HepG2 (cell line): ENCODE measurements around the gene C5AR1. TPM values are rescaled to one million over a fixed set of nuclear protein-coding genes. Genes with fewer than 3 reads are reported as not detected.
"Not testable (repeated sequence)": the region's sequence is repeated elsewhere in the genome, so short reads cannot be mapped to it uniquely, and the experiment has no call there.

Source experiments
- ATAC-seq: fragments of 200-7000 bp; cut with Tn5 transposase; 3 replicates; pipeline ENCODE4 v1.9.1; 2020; ENCODE audit warnings: mild to moderate bottlenecking, moderate library complexity
- BruUV-seq: library from RNA; stranded (reverse); fragments of 400-500 nt; replicated peaks from 2 replicates; lab custom pipeline; 2021; lab: Mats Ljungman, UMichigan
- CTCF ChIA-PET: fragments of 300-600 bp; formaldehyde crosslinking; extraction: SDS; loops from one replicate; lab custom pipeline; 2021; ENCODE audit warnings: low total read pairs, inconsistent platforms, low intra/inter-chr PET ratio; lab: Yijun Ruan, JAX
- POLR2A ChIA-PET: fragments of 350-600 bp; sonication (Branson Sonifier 250); formaldehyde crosslinking; loops from one replicate; lab custom pipeline; 2020; ENCODE audit warnings: antibody characterized with exemption, inconsistent platforms; lab: Yijun Ruan, JAX
- DNase-seq: peaks from one replicate; pipeline ENCODE4 v3.0.0-alpha.2; 2015; ENCODE audit warnings: low spot score
- FAIRE-seq: peaks from 3 replicates; lab custom pipeline; 2011; peaks lifted over from hg19 to GRCh38; lab: Jason Lieb, UNC
- H2AFZ ChIP-seq: one replicate; pipeline ENCODE4 v1.6.1; 2011; ENCODE audit warnings: low read length, inconsistent platforms
- H3K27ac ChIP-seq: fragments of 300-600 bp; 3 replicates; pipeline ENCODE4 v1.8.0; 2011; ENCODE audit warnings: mixed run types, mild to moderate bottlenecking, mixed read lengths, low read length, inconsistent platforms; ENCODE audit not compliant: insufficient read depth; ENCODE audit errors: extremely low read length
- H3K27me3 ChIP-seq, 2 experiments: fragments of 200-600 bp in 1 of 2; 2 replicates in 1 of 2; 3 replicates in 1 of 2; pipeline versions ENCODE4 v1.6.0 to v1.8.0; 2011; ENCODE audit warnings: low read length in 2 of 2, mild to moderate bottlenecking in 2 of 2, moderate library complexity in 2 of 2, inconsistent platforms in 1 of 2; ENCODE audit not compliant: insufficient read depth in 2 of 2, control insufficient read depth in 1 of 2
- H3K36me3 ChIP-seq, 2 experiments: fragments of 200-600 bp in 1 of 2; replicated peaks in 1 of 2; 2 replicates in 1 of 2; 3 replicates in 1 of 2; pipeline versions ENCODE4 v1.5.1 to v1.8.0; 2011; ENCODE audit warnings: low read length in 2 of 2, inconsistent platforms in 1 of 2; ENCODE audit not compliant: insufficient read depth in 2 of 2, control insufficient read depth in 1 of 2
- H3K4me1 ChIP-seq: 2 replicates; pipeline ENCODE4 v1.5.1; 2012; ENCODE audit warnings: low read length, inconsistent platforms; ENCODE audit not compliant: insufficient read depth
- H3K4me2 ChIP-seq: 2 replicates; pipeline ENCODE4 v1.6.0; 2011; ENCODE audit warnings: low read depth, low read length, inconsistent platforms
- H3K4me3 ChIP-seq, 3 experiments: fragments of 200-600 bp in 1 of 3; sonication (generic), shearing (Covaris generic) in 1 of 3; replicated peaks in 1 of 3; 2 replicates each; pipeline ENCODE4 v1.5.1; 2011 to 2016; ENCODE audit warnings: low read length in 3 of 3, inconsistent platforms in 2 of 3, low read depth in 2 of 3, mild to moderate bottlenecking in 2 of 3, control low read depth in 1 of 3, mixed read lengths in 1 of 3; ENCODE audit not compliant: insufficient read depth in 1 of 3
- H3K79me2 ChIP-seq: one replicate; pipeline ENCODE4 v1.6.1; 2011; ENCODE audit warnings: low read length, inconsistent platforms; ENCODE audit not compliant: insufficient read depth
- H3K9ac ChIP-seq: 2 replicates; pipeline ENCODE4 v1.6.0; 2011; ENCODE audit warnings: mild to moderate bottlenecking, low read depth, low read length, inconsistent platforms; ENCODE audit not compliant: insufficient read depth
- H3K9me3 ChIP-seq: 2 replicates; pipeline ENCODE4 v1.5.1; 2012; ENCODE audit warnings: mild to moderate bottlenecking, low read length
- H4K20me1 ChIP-seq: 2 replicates; pipeline ENCODE4 v1.6.0; 2011; ENCODE audit warnings: inconsistent platforms, mild to moderate bottlenecking, low read length, moderate library complexity; ENCODE audit not compliant: insufficient read depth
- THAP11 ChIP-seq: IDR thresholded peaks from 2 replicates; pipeline ENCODE4 v1.6.1; 2016; ENCODE audit warnings: missing biosample characterization, missing genetic modification reagents
- ZNF143 ChIP-seq: sonication (generic); formaldehyde crosslinking; IDR thresholded peaks from 2 replicates; pipeline ENCODE4 v1.4.0; 2020; ENCODE audit warnings: missing genetic modification reagents
- ZNF780A ChIP-seq: sonication (generic); formaldehyde crosslinking; IDR thresholded peaks from 2 replicates; pipeline ENCODE4 v1.8.0; 2022; ENCODE audit warnings: mild to moderate bottlenecking, missing genetic modification reagents, moderate library complexity
- ZNF782 ChIP-seq: sonication (generic); formaldehyde crosslinking; IDR thresholded peaks from 2 replicates; pipeline ENCODE4 v1.4.0; 2020; ENCODE audit warnings: missing genetic modification reagents, mild to moderate bottlenecking, borderline replicate concordance
- WGBS: methylation state at CpG from one replicate; pipeline ENCODE4 v1.1.6; 2017; ENCODE audit warnings: low lambda C conversion rate; 5-methylcytosine and 5-hydroxymethylcytosine counted together
- in situ Hi-C: cut with HindIII; loops from 2 replicates; pipeline ENCODE4 v1.10.0; 2017; ENCODE audit warnings: low pct_unique_long_range_greater_than_20kb; ENCODE audit not compliant: extremely low pct_ligation_motif_present
- intact Hi-C: fragments of 100-400 bp; cut with micrococcal nuclease; formaldehyde crosslinking; loops from one replicate; pipeline ENCODE4 v1.10.0; 2022; ENCODE audit not compliant: unreplicated experiment
- polyA plus RNA-seq, 8 experiments: library from polyadenylated mRNA; depleted of rRNA in 3 of 8; stranded (reverse) in 7 of 8; unstranded in 1 of 8; fragments of >200 nt; fragmentation: Illumina TruSeq in 4 of 8; extraction: Trizol in 4 of 8; gene quantifications; 2 replicates each; pipeline versions ENCODE4 v1.2.1 to v1.2.3, GENCODE V29; 2011 to 2016; ENCODE audit warnings: low read depth in 4 of 8, missing spikeins in 1 of 8, mixed read lengths in 1 of 8; ENCODE audit not compliant: insufficient read depth in 1 of 8
- total RNA-seq, 5 experiments: library from RNA; depleted of rRNA; stranded (reverse); fragments of >200 nt; fragmentation: Illumina TruSeq; extraction: Trizol; gene quantifications; 2 replicates each; pipeline ENCODE4 v1.2.3, GENCODE V29; 2016; ENCODE audit warnings: low read depth in 1 of 5

C5AR1 gene
- total and polyA plus RNA-seq, 2 of the 13 experiments (the other 11 are each of a cell fraction or from before 2014, with no cell fraction given): 0.07 to 1.6 TPM

- in situ Hi-C loops: no loop called here
- H3K27me3 ChIP-seq: no peaks in the 10 kb centered on the region
- FAIRE-seq: no peak
- H3K79me2 ChIP-seq: no peaks in the 10 kb centered on the region
- H3K4me3 ChIP-seq: no peak overlapping the region
- H3K4me1 ChIP-seq: no peaks in the 10 kb centered on the region
- H3K9me3 ChIP-seq: no peaks in the 10 kb centered on the region
- no peak overlapping the region for H3K27ac ChIP-seq
- ChIA-PET CTCF (no interaction called here), POLR2A (no interaction called here)
- ATAC-seq: no peak; the same call in 2 of the 3 replicates
- no peak overlapping the region for H3K9ac ChIP-seq
- no peak for DNase-seq
- TF ChIP-seq THAP11 (CRISPR knock-in tag): peak; percentile 70
- no peak for TF ChIP-seq ZNF782 (CRISPR knock-in tag)
- TF ChIP-seq ZNF143: peak; percentile 75
- no peak for TF ChIP-seq ZNF780A
- 0 out of 2 replicates have a peak, but pooled peaks cover 6% of the 10 kb centered on the region for H4K20me1 ChIP-seq
- no peak overlapping the region for H2AFZ ChIP-seq
- H3K4me2 ChIP-seq: no peak overlapping the region
- H3K36me3 ChIP-seq: peaks cover 29 to 57% of the 10 kb centered on the region in 2 experiments
- intact Hi-C loops: no loop called here
- TSS peak; percentile 50 for BruUV-seq
- 94% methylated on average over 13 of the region's 13 CpGs for WGBS
These were observed 54.3 kb downstream of the C5AR1 start for GRCh38 chr19:47363758-47364531.

GRCh38 chr19:47365455-47365854, 55.8 kb downstream of the C5AR1 start:
- H3K27me3 ChIP-seq, H3K4me1 ChIP-seq, DNase-seq, H3K27ac ChIP-seq, H3K9ac ChIP-seq, H3K79me2 ChIP-seq, in situ Hi-C loops, H3K4me2 ChIP-seq, FAIRE-seq, H3K4me3 ChIP-seq, POLR2A ChIA-PET, H2AFZ ChIP-seq, H3K9me3 ChIP-seq, CTCF ChIA-PET, H4K20me1 ChIP-seq, intact Hi-C loops, ATAC-seq, BruUV-seq: not testable (repeated sequence)
- 88% methylated on average over 10 of the region's 10 CpGs for WGBS
- H3K36me3 ChIP-seq: peaks cover 20 to 58% of the 10 kb centered on the region in 2 experiments
